Lung (tissue), 12 donors: Measurements from ENCODE around the gene WWC2. TPM values are rescaled to one million over a fixed set of nuclear protein-coding genes. Genes with fewer than 3 reads are reported as not detected.

ENCODE experiments used
- ATAC-seq: fragments of 200-7000 bp; cut with Tn5 transposase; one replicate; pipeline ENCODE4 v1.9.1; 2020; ENCODE audit warnings: moderate number of reproducible peaks; ENCODE audit not compliant: insufficient read depth, low FRiP score
- DNase-seq, 3 donors: peaks; one replicate each; pipeline ENCODE4 v3.0.0-alpha.2; 2013 to 2017
- H3K27ac ChIP-seq, 2 donors: one replicate each; pipeline ENCODE4 v1.5.1; 2013; ENCODE audit warnings: mild to moderate bottlenecking in 2 of 2, moderate library complexity in 2 of 2, control low read depth in 1 of 2, inconsistent platforms in 1 of 2, low read depth in 1 of 2, low read length in 1 of 2
- H3K27me3 ChIP-seq, 3 donors: one replicate each; pipeline ENCODE4 v1.5.1; 2013; ENCODE audit warnings: low read length in 2 of 3; ENCODE audit not compliant: control insufficient read depth in 3 of 3, insufficient read depth in 3 of 3
- H3K36me3 ChIP-seq, 4 donors: one replicate each; pipeline ENCODE4 v1.5.1; 2013; ENCODE audit warnings: low read length in 4 of 4, mild to moderate bottlenecking in 1 of 4, moderate library complexity in 1 of 4; ENCODE audit not compliant: control insufficient read depth in 4 of 4, insufficient read depth in 4 of 4
- H3K4me1 ChIP-seq, 5 donors: one replicate each; pipeline ENCODE4 v1.5.1; 2013; ENCODE audit warnings: low read length in 5 of 5, mild to moderate bottlenecking in 2 of 5, moderate library complexity in 1 of 5; ENCODE audit not compliant: control insufficient read depth in 5 of 5, insufficient read depth in 5 of 5
- H3K4me3 ChIP-seq: one replicate; pipeline ENCODE4 v1.5.1; 2013; ENCODE audit warnings: mild to moderate bottlenecking, control low read depth, moderate library complexity
- H3K9ac ChIP-seq, 2 donors: one replicate each; pipeline ENCODE4 v1.5.1; 2013; ENCODE audit warnings: low read length in 2 of 2, control low read depth in 1 of 2; ENCODE audit not compliant: insufficient read depth in 1 of 2
- H3K9me3 ChIP-seq, 4 donors: one replicate each; pipeline ENCODE4 v1.5.1; 2013; ENCODE audit warnings: low read length in 3 of 4, mild to moderate bottlenecking in 1 of 4, moderate library complexity in 1 of 4; ENCODE audit not compliant: control insufficient read depth in 4 of 4, insufficient read depth in 3 of 4
- CTCF ChIP-seq: IDR thresholded peaks from 2 replicates; pipeline ENCODE4 v1.5.1; 2012; ENCODE audit warnings: mild to moderate bottlenecking; ENCODE audit errors: control extremely low read depth, extremely low read depth
- WGBS, 2 donors: extraction: QIAGEN DNeasy Blood & Tissue Kit; methylation state at CpG; one replicate each; pipeline ENCODE4 v1.1.7; 2013; 5-methylcytosine and 5-hydroxymethylcytosine counted together
- polyA plus RNA-seq, 2 donors: library from polyadenylated mRNA; stranded (reverse); fragments of 200-250 nt; gene quantifications; one replicate each; pipeline ENCODE4 v1.2.1, GENCODE V29; 2013
- total RNA-seq, 2 donors: library from RNA; depleted of rRNA in 1 of 2; stranded (reverse); fragments of >200 nt in 1 of 2; gene quantifications; one replicate each; pipeline ENCODE4 v1.2.1, GENCODE V29; 2014 to 2021
- donor health status: control.
- donor health status: control.
- donor health status: Bipolar disorder and iron deficiency.
- donor health status: healthy.
- donor health status: DM: yes; HTN: yes; CAD: no.

Gene WWC2
- total and polyA plus RNA-seq, 4 donors, result 15.6 to 124 (median 45.2) TPM

- H3K27ac ChIP-seq, result no peak overlapping the region
- H3K9me3 ChIP-seq, result no peaks in the 10 kb centered on the region
- DNase-seq, result no peak
- peak; percentile 45 for ATAC-seq
- H3K4me3 ChIP-seq, result no peak overlapping the region
- peaks cover 9 to 18% (median 13%) of the 10 kb centered on the region in 4 donors for H3K36me3 ChIP-seq
- H3K4me1 ChIP-seq, result peaks cover 0 to 4% (median 0%) of the 10 kb centered on the region in 5 donors
- no peaks in the 10 kb centered on the region for H3K27me3 ChIP-seq
- H3K9ac ChIP-seq, result no peak overlapping the region
- WGBS, 2 donors, result 40 to 81% methylated on average over 1 of the region's 1 CpG
- TF ChIP-seq CTCF, result no peak
Measured at GRCh38 chr4:183253451-183253850, 154.4 kb downstream of the WWC2 start.

- TF ChIP-seq CTCF, result no peak
- Histone ChIP-seq H3K36me3 (peaks cover 8 to 16% (median 10%) of the 10 kb centered on the region in 4 donors), H3K9me3 (no peaks in the 10 kb centered on the region), H3K9ac (no peak overlapping the region), H3K27ac (no peak overlapping the region), H3K4me3 (no peak overlapping the region), H3K4me1 (peaks cover 0 to 4% (median 0%) of the 10 kb centered on the region in 5 donors), H3K27me3 (no peaks in the 10 kb centered on the region)
- DNase-seq (no peak), ATAC-seq (no peak)
- 73 to 82% methylated on average over 6 of the region's 6 CpGs for WGBS, 2 donors
Measured at GRCh38 chr4:183254162-183254561, 155.1 kb downstream of the WWC2 start.

- no peak for TF ChIP-seq CTCF
- Histone ChIP-seq H3K27me3 (no peaks in the 10 kb centered on the region), H3K4me3 (no peak overlapping the region), H3K4me1 (peaks cover 0 to 4% (median 0%) of the 10 kb centered on the region in 5 donors), H3K9me3 (no peaks in the 10 kb centered on the region), H3K9ac (no peak overlapping the region), H3K36me3 (peaks cover 8 to 19% (median 11%) of the 10 kb centered on the region in 4 donors), H3K27ac (no peak overlapping the region)
- 70 to 84% methylated on average over 3 of the region's 3 CpGs for WGBS, 2 donors
- ATAC-seq (no peak), DNase-seq (no peak)
Measured at GRCh38 chr4:183255487-183255886, 156.4 kb downstream of the WWC2 start.

GRCh38 chr4:183256343-183256742 is 157.3 kb downstream of the WWC2 start:
- no peak for TF ChIP-seq CTCF
- Histone ChIP-seq H3K27ac (no peak overlapping the region), H3K36me3 (peaks cover 11 to 27% (median 18%) of the 10 kb centered on the region in 4 donors), H3K9ac (no peak overlapping the region), H3K9me3 (no peaks in the 10 kb centered on the region), H3K4me1 (peaks cover 0 to 4% (median 0%) of the 10 kb centered on the region in 5 donors), H3K27me3 (no peaks in the 10 kb centered on the region), H3K4me3 (no peak overlapping the region)
- WGBS, 2 donors, result 73 to 78% methylated on average over 6 of the region's 6 CpGs
- DNase-seq (peak; percentile 34 to 50 (median 45)), ATAC-seq (no peak)
